Activated CD4-positive, alpha-beta T cell treated with anti-CD3 and anti-CD28 coated beads for 24 hours (primary cell): ENCODE data around the gene LRBA.

Experiments used
- DNase-seq, 2 donors: peaks; one replicate each; pipeline ENCODE4 v3.0.0-alpha.2; 2020; ENCODE audit warnings: low read depth in 2 of 2

LRBA gene

GRCh38 chr4:150216726-150217125, 798.4 kb downstream of the LRBA start:
- DNase-seq: no peak

- DNase-seq: no peak
These were observed 799.5 kb downstream of the LRBA start for GRCh38 chr4:150215601-150216000.
